HepG2 (cell line): Measurements from ENCODE around the gene RPL38. TPM values are rescaled to one million over a fixed set of nuclear protein-coding genes. Genes with fewer than 3 reads are reported as not detected.
A peak's percentile ranks its signal among the peaks of the same experiment; 100 is the strongest.

Source experiments
- BRCA1 ChIP-seq: sonication (generic); formaldehyde crosslinking; IDR thresholded peaks from 2 replicates; pipeline ENCODE4 v1.4.0; 2020; ENCODE audit warnings: missing genetic modification reagents
- GTF3A ChIP-seq: sonication (generic); formaldehyde crosslinking; conservative IDR thresholded peaks from 2 replicates; pipeline ENCODE4 v1.4.0; 2020; ENCODE audit warnings: mild to moderate bottlenecking, missing genetic modification reagents
- HDAC1 ChIP-seq: sonication (generic); formaldehyde crosslinking; IDR thresholded peaks from 2 replicates; pipeline ENCODE4 v1.5.1; 2020; ENCODE audit warnings: mild to moderate bottlenecking, missing genetic modification reagents
- LCORL ChIP-seq, 2 experiments: fragments of 450-650 bp in 1 of 2; sonication (generic) in 1 of 2; formaldehyde crosslinking in 1 of 2; IDR thresholded peaks; 2 replicates each; pipeline versions ENCODE4 v1.5.0 to v1.6.1; 2017 to 2020; ENCODE audit warnings: antibody characterized with exemption in 1 of 2, missing genetic modification reagents in 1 of 2
- RBAK ChIP-seq: sonication (generic); formaldehyde crosslinking; IDR thresholded peaks from 2 replicates; pipeline ENCODE4 v1.5.1; 2020; ENCODE audit warnings: mild to moderate bottlenecking, missing genetic modification reagents
- RBFOX2 ChIP-seq: fragments of 200-400 bp; formaldehyde crosslinking; IDR thresholded peaks from 2 replicates; pipeline ENCODE4 v1.6.1; 2017; ENCODE audit warnings: low read depth, mild to moderate bottlenecking, low read length
- REL ChIP-seq: sonication (generic); formaldehyde crosslinking; conservative IDR thresholded peaks from 2 replicates; pipeline ENCODE4 v1.8.0; 2022; ENCODE audit warnings: mild to moderate bottlenecking, missing genetic modification reagents, moderate library complexity
- SATB2 ChIP-seq: sonication (generic); formaldehyde crosslinking; IDR thresholded peaks from 2 replicates; pipeline ENCODE4 v1.5.0; 2020; ENCODE audit warnings: missing genetic modification reagents
- TAF1 ChIP-seq: sonication (generic); formaldehyde crosslinking; IDR thresholded peaks from 2 replicates; pipeline ENCODE4 v1.4.0; 2020; ENCODE audit warnings: missing genetic modification reagents
- TOE1 ChIP-seq: sonication (generic); formaldehyde crosslinking; IDR thresholded peaks from 2 replicates; pipeline ENCODE4 v1.4.0; 2020; ENCODE audit warnings: mild to moderate bottlenecking, missing genetic modification reagents
- ZC3H4 ChIP-seq: sonication (generic); formaldehyde crosslinking; IDR thresholded peaks from 2 replicates; pipeline ENCODE4 v1.4.0; 2020; ENCODE audit warnings: missing genetic modification reagents, borderline replicate concordance
- ZFY ChIP-seq: sonication (generic); formaldehyde crosslinking; IDR thresholded peaks from 2 replicates; pipeline ENCODE4 v1.4.0; 2020; ENCODE audit warnings: missing genetic modification reagents
- ZNF670 ChIP-seq: sonication (generic); formaldehyde crosslinking; IDR thresholded peaks from 2 replicates; pipeline ENCODE4 v1.8.0; 2022; ENCODE audit warnings: mild to moderate bottlenecking, missing genetic modification reagents, borderline replicate concordance
- ZNF766 ChIP-seq: sonication (generic); formaldehyde crosslinking; IDR thresholded peaks from 2 replicates; pipeline ENCODE4 v1.5.0; 2020; ENCODE audit warnings: missing genetic modification reagents, borderline replicate concordance
- ZNF780A ChIP-seq: sonication (generic); formaldehyde crosslinking; IDR thresholded peaks from 2 replicates; pipeline ENCODE4 v1.8.0; 2022; ENCODE audit warnings: mild to moderate bottlenecking, missing genetic modification reagents, moderate library complexity
- ZNF839 ChIP-seq: sonication (generic); formaldehyde crosslinking; IDR thresholded peaks from 2 replicates; pipeline ENCODE4 v1.4.0; 2020; ENCODE audit warnings: missing genetic modification reagents, mild to moderate bottlenecking, borderline replicate concordance
- ZSCAN12 ChIP-seq: sonication (generic); formaldehyde crosslinking; IDR thresholded peaks from 2 replicates; pipeline ENCODE4 v1.9.0; 2021; ENCODE audit warnings: mild to moderate bottlenecking, missing genetic modification reagents
- polyA plus RNA-seq, 8 experiments: library from polyadenylated mRNA; depleted of rRNA in 3 of 8; stranded (reverse) in 7 of 8; unstranded in 1 of 8; fragments of >200 nt; fragmentation: Illumina TruSeq in 4 of 8; extraction: Trizol in 4 of 8; gene quantifications; 2 replicates each; pipeline versions ENCODE4 v1.2.1 to v1.2.3, GENCODE V29; 2011 to 2016; ENCODE audit warnings: low read depth in 4 of 8, missing spikeins in 1 of 8, mixed read lengths in 1 of 8; ENCODE audit not compliant: insufficient read depth in 1 of 8
- total RNA-seq, 5 experiments: library from RNA; depleted of rRNA; stranded (reverse); fragments of >200 nt; fragmentation: Illumina TruSeq; extraction: Trizol; gene quantifications; 2 replicates each; pipeline ENCODE4 v1.2.3, GENCODE V29; 2016; ENCODE audit warnings: low read depth in 1 of 5
- TF ChIP-seq, protein P1 (sequence below): sonication (generic); formaldehyde crosslinking; IDR thresholded peaks from 2 replicates; pipeline ENCODE4 v1.8.0; 2022; ENCODE audit warnings: mild to moderate bottlenecking, missing genetic modification reagents, moderate library complexity
- TF ChIP-seq, protein P2 (sequence below): sonication (generic); formaldehyde crosslinking; IDR thresholded peaks from 2 replicates; pipeline ENCODE4 v1.9.0; 2021; ENCODE audit warnings: missing genetic modification reagents, mild to moderate bottlenecking, borderline replicate concordance
- TF ChIP-seq, protein P3 (sequence below): fragments of 450-650 bp; IDR thresholded peaks from 2 replicates; pipeline ENCODE4 v1.6.1; 2017; ENCODE audit warnings: mild to moderate bottlenecking
- TF ChIP-seq, protein P4 (sequence below): sonication (generic); formaldehyde crosslinking; IDR thresholded peaks from 2 replicates; pipeline ENCODE4 v1.4.0; 2020; ENCODE audit warnings: mild to moderate bottlenecking, missing genetic modification reagents, borderline replicate concordance
- TF ChIP-seq, protein P5 (sequence below): sonication (generic); formaldehyde crosslinking; IDR thresholded peaks from 2 replicates; pipeline ENCODE4 v1.9.0; 2022; ENCODE audit warnings: low read depth, missing genetic modification reagents

The RPL38 gene
- total and polyA plus RNA-seq, 2 of the 13 experiments (the other 11 are each of a cell fraction or from before 2014, with no cell fraction given): 2,370 to 2,372 TPM

DNA sequence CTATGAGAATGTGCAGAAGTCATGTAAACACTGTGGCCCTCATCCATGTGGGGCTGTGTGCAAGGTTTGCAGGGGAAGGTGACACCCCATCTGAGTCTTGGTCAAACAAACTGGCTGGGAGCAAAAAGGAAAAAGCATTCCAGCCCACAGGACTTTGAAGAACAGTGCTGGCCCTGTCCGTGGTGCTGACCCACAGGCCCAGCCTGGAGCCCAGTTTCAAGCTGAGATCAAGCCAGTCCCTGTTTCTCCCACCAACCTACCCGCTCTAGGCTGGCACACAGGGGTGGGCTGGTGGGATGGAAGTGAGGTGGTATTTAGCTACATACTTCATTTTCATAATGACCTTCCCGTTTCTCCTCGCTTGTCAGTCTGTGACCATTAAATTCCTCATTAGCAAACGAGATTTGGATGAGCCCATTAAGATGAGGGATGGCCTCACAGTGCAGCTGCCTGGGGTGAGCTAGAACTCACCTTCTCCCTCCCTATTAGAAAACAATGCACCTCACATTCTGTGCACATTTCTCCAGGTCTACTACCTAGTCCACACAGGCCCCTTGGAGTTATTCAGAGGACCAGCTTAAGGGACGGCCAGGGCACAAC, 12.6 kb upstream of the RPL38 start (continued):
- TF ChIP-seq, protein P1, sequence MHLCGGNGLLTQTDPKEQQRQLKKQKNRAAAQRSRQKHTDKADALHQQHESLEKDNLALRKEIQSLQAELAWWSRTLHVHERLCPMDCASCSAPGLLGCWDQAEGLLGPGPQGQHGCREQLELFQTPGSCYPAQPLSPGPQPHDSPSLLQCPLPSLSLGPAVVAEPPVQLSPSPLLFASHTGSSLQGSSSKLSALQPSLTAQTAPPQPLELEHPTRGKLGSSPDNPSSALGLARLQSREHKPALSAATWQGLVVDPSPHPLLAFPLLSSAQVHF (CRISPR knock-in tag): no peak
- no peak for TF ChIP-seq RBFOX2
- no peak for TF ChIP-seq LCORL (IDR thresholded peaks at IDR 0.05)
- no peak for TF ChIP-seq LCORL (CRISPR knock-in tag; IDR thresholded peaks at IDR 0.05)
- peak; percentile 52; the same call in 1 of the 2 replicates for TF ChIP-seq ZNF780A (CRISPR knock-in tag)
- TF ChIP-seq ZSCAN12 (CRISPR knock-in tag): peak; percentile 65; the same call in 1 of the 2 replicates
- TF ChIP-seq, protein P2, sequence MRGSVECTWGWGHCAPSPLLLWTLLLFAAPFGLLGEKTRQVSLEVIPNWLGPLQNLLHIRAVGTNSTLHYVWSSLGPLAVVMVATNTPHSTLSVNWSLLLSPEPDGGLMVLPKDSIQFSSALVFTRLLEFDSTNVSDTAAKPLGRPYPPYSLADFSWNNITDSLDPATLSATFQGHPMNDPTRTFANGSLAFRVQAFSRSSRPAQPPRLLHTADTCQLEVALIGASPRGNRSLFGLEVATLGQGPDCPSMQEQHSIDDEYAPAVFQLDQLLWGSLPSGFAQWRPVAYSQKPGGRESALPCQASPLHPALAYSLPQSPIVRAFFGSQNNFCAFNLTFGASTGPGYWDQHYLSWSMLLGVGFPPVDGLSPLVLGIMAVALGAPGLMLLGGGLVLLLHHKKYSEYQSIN: no peak
- 0 out of 2 replicates have a peak, but pooled peaks have one; percentile 80 for TF ChIP-seq ZNF766
- TF ChIP-seq GTF3A (CRISPR knock-in tag): no peak
- TF ChIP-seq, protein P3, sequence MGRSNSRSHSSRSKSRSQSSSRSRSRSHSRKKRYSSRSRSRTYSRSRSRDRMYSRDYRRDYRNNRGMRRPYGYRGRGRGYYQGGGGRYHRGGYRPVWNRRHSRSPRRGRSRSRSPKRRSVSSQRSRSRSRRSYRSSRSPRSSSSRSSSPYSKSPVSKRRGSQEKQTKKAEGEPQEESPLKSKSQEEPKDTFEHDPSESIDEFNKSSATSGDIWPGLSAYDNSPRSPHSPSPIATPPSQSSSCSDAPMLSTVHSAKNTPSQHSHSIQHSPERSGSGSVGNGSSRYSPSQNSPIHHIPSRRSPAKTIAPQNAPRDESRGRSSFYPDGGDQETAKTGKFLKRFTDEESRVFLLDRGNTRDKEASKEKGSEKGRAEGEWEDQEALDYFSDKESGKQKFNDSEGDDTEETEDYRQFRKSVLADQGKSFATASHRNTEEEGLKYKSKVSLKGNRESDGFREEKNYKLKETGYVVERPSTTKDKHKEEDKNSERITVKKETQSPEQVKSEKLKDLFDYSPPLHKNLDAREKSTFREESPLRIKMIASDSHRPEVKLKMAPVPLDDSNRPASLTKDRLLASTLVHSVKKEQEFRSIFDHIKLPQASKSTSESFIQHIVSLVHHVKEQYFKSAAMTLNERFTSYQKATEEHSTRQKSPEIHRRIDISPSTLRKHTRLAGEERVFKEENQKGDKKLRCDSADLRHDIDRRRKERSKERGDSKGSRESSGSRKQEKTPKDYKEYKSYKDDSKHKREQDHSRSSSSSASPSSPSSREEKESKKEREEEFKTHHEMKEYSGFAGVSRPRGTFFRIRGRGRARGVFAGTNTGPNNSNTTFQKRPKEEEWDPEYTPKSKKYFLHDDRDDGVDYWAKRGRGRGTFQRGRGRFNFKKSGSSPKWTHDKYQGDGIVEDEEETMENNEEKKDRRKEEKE: no peak
- no peak for TF ChIP-seq RBAK (CRISPR knock-in tag)
- TF ChIP-seq, protein P4, sequence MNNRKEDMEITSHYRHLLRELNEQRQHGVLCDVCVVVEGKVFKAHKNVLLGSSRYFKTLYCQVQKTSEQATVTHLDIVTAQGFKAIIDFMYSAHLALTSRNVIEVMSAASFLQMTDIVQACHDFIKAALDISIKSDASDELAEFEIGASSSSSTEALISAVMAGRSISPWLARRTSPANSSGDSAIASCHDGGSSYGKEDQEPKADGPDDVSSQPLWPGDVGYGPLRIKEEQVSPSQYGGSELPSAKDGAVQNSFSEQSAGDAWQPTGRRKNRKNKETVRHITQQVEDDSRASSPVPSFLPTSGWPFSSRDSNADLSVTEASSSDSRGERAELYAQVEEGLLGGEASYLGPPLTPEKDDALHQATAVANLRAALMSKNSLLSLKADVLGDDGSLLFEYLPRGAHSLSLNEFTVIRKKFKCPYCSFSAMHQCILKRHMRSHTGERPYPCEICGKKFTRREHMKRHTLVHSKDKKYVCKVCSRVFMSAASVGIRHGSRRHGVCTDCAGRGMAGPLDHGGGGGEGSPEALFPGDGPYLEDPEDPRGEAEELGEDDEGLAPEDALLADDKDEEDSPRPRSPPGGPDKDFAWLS (CRISPR knock-in tag): no peak
- no peak for TF ChIP-seq HDAC1
- TF ChIP-seq TAF1 (CRISPR knock-in tag): no peak
- no peak for TF ChIP-seq ZNF670 (CRISPR knock-in tag)
- TF ChIP-seq, protein P5, sequence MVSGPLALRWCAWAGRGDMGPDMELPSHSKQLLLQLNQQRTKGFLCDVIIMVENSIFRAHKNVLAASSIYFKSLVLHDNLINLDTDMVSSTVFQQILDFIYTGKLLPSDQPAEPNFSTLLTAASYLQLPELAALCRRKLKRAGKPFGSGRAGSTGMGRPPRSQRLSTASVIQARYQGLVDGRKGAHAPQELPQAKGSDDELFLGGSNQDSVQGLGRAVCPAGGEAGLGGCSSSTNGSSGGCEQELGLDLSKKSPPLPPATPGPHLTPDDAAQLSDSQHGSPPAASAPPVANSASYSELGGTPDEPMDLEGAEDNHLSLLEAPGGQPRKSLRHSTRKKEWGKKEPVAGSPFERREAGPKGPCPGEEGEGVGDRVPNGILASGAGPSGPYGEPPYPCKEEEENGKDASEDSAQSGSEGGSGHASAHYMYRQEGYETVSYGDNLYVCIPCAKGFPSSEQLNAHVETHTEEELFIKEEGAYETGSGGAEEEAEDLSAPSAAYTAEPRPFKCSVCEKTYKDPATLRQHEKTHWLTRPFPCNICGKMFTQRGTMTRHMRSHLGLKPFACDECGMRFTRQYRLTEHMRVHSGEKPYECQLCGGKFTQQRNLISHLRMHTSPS (CRISPR knock-in tag): no peak
- no peak for TF ChIP-seq ZFY (CRISPR knock-in tag)
- no peak for TF ChIP-seq TOE1
- peak; percentile 81; the same call in 1 of the 2 replicates for TF ChIP-seq SATB2 (CRISPR knock-in tag)
- 0 out of 2 replicates have a peak, but pooled peaks have one; percentile 25 for TF ChIP-seq REL (CRISPR knock-in tag)
- no peak for TF ChIP-seq ZC3H4 (CRISPR knock-in tag)
- no peak for TF ChIP-seq ZNF839
- TF ChIP-seq BRCA1 (CRISPR knock-in tag): peak; percentile 72; the same call in 1 of the 2 replicates
